Caco-2 (cell line): ENCODE data around the gene ATP10D. TPM values are rescaled to one million over a fixed set of nuclear protein-coding genes. Genes with fewer than 3 reads are reported as not detected.
A peak's percentile ranks its signal among the peaks of the same experiment; 100 is the strongest.

ENCODE experiments used
- BruUV-seq: library from RNA; stranded (reverse); fragments of 400-500 nt; replicated peaks from 2 replicates; lab custom pipeline; 2021; lab: Mats Ljungman, UMichigan
- CTCF ChIA-PET: fragments of 300-600 bp; sonication (Branson Sonifier 250); formaldehyde crosslinking; loops from one replicate; lab custom pipeline; 2022; ENCODE audit warnings: antibody characterized with exemption; lab: Charles Lee
- POLR2A ChIA-PET: fragments of 300-600 bp; sonication (Branson Sonifier 250); formaldehyde crosslinking; loops from one replicate; lab custom pipeline; 2022; ENCODE audit warnings: antibody characterized with exemption; lab: Charles Lee
- DNase-seq, 2 experiments: peaks; one replicate each; pipeline versions ENCODE4 v3.0.0 to v3.0.0-alpha.2; 2020 to 2022
- H3K27me3 ChIP-seq: replicated peaks from 2 replicates; pipeline ENCODE4 v1.6.0; 2011; ENCODE audit warnings: low read length; ENCODE audit not compliant: control insufficient read depth, insufficient read depth
- H3K36me3 ChIP-seq: 2 replicates; pipeline ENCODE4 v1.5.1; 2011; ENCODE audit warnings: low read length; ENCODE audit not compliant: control insufficient read depth, insufficient read depth
- H3K4me1 ChIP-seq: fragments of 250-450 bp; sonication (Bioruptor Pico); 2 replicates; pipeline ENCODE4 v1.5.1; 2020; ENCODE audit warnings: mild to moderate bottlenecking
- H3K4me3 ChIP-seq: 2 replicates; pipeline ENCODE4 v1.5.1; 2011; ENCODE audit warnings: low read depth, mild to moderate bottlenecking, control low read depth, low read length
- H3K9me3 ChIP-seq: fragments of 250-450 bp; sonication (Bioruptor Pico); 2 replicates; pipeline ENCODE4 v1.5.1; 2020; ENCODE audit warnings: mild to moderate bottlenecking, moderate library complexity
- H3K27ac Mint-ChIP-seq: one replicate; pipeline ENCODE4 v1.8.0; 2022; ENCODE audit warnings: mixed read lengths; ENCODE audit not compliant: unreplicated experiment
- H3K27me3 Mint-ChIP-seq: one replicate; pipeline ENCODE4 v1.8.0; 2022; ENCODE audit warnings: mixed read lengths; ENCODE audit not compliant: insufficient read depth, unreplicated experiment
- H3K36me3 Mint-ChIP-seq: one replicate; pipeline ENCODE4 v1.8.0; 2022; ENCODE audit warnings: mild to moderate bottlenecking, mixed read lengths; ENCODE audit not compliant: insufficient read depth, unreplicated experiment
- H3K4me1 Mint-ChIP-seq: one replicate; pipeline ENCODE4 v1.8.0; 2022; ENCODE audit warnings: low read depth, mixed read lengths; ENCODE audit not compliant: unreplicated experiment
- H3K4me3 Mint-ChIP-seq: one replicate; pipeline ENCODE4 v1.8.0; 2022; ENCODE audit warnings: mild to moderate bottlenecking, moderate library complexity, mixed read lengths; ENCODE audit not compliant: unreplicated experiment
- H3K9me3 Mint-ChIP-seq: one replicate; pipeline ENCODE4 v1.8.0; 2022; ENCODE audit warnings: mixed read lengths; ENCODE audit not compliant: unreplicated experiment
- intact Hi-C: fragments of 100-400 bp; cut with micrococcal nuclease; formaldehyde crosslinking; loops from one replicate; pipeline ENCODE4 v1.10.0; 2022; ENCODE audit not compliant: unreplicated experiment
- total RNA-seq: library from RNA; stranded (reverse); gene quantifications from 2 replicates; pipeline ENCODE4 v1.2.3, GENCODE V29; 2022
- TF ChIP-seq, protein P1 (sequence below), 2 experiments: fragments of 200-600 bp in 1 of 2; IDR thresholded peaks; 1 replicate in 1 of 2; 2 replicates in 1 of 2; pipeline versions ENCODE4 v1.5.1 to v1.8.0; 2011 to 2022; ENCODE audit warnings: antibody characterized with exemption in 1 of 2, control low read depth in 1 of 2, inconsistent platforms in 1 of 2, low read depth in 1 of 2, low read length in 1 of 2, mild to moderate bottlenecking in 1 of 2, moderate library complexity in 1 of 2; ENCODE audit not compliant: insufficient read depth in 1 of 2, severe bottlenecking in 1 of 2, unreplicated experiment in 1 of 2

Gene ATP10D
- total RNA-seq, 1 experiment from 2014 or later = 44.5 TPM

DNA sequence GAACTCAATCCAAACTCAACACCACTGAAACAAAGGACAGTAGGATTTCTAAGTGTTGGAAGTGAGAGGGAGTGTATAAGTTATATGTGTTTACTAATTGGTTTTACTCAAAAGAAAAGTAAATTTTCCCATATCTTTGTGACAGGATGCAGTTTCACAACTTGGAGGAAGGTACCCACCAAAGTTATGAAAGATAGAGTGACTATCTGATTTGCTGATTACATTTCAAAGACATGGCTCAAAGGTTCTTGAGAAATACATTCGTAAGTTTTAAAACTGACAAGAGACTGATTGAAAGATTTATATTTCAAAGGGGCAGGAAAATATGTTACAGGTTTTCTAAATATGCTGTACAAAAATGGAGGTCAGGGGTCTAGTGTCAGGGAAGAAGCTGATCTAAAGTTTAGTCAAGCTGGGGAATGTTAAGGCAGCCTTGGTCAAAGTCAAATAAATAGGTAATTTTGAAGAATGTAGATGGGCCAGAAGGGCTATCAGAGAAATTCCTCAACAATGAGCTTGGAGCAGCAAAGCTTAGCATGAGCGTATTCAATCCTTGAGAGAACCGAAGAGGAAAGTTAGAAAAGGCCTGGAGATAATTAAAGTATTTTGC lies 11.8 kb upstream of the ATP10D start:
- Histone ChIP-seq H3K4me3 (no peak overlapping the region), H3K4me1 (peaks cover 66% of the 10 kb centered on the region), H3K27me3 (no peaks in the 10 kb centered on the region), H3K9me3 (no peaks in the 10 kb centered on the region; the same call in 1 of the 2 replicates), H3K36me3 (no peaks in the 10 kb centered on the region)
- ChIA-PET POLR2A (interaction anchor here (1.1 to 2.1 kb wide), 2 partner anchors 10 to 11 kb away, joined by 9 to 11 read pairs; partner anchors contain the start of genes ATP10D and COMMD8), CTCF (interaction anchor here (0.5 to 4.1 kb wide), 4 partner anchors 10 to 237 kb away, joined by 3 to 23 read pairs (median 4); partner anchors contain the start of genes ATP10D and COMMD8)
- TF ChIP-seq, protein P1, sequence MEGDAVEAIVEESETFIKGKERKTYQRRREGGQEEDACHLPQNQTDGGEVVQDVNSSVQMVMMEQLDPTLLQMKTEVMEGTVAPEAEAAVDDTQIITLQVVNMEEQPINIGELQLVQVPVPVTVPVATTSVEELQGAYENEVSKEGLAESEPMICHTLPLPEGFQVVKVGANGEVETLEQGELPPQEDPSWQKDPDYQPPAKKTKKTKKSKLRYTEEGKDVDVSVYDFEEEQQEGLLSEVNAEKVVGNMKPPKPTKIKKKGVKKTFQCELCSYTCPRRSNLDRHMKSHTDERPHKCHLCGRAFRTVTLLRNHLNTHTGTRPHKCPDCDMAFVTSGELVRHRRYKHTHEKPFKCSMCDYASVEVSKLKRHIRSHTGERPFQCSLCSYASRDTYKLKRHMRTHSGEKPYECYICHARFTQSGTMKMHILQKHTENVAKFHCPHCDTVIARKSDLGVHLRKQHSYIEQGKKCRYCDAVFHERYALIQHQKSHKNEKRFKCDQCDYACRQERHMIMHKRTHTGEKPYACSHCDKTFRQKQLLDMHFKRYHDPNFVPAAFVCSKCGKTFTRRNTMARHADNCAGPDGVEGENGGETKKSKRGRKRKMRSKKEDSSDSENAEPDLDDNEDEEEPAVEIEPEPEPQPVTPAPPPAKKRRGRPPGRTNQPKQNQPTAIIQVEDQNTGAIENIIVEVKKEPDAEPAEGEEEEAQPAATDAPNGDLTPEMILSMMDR (IDR thresholded peaks at IDR 0.05; ENCODE audit: insufficient read depth in 1 of 2, low read depth in 1 of 2, low read length in 1 of 2, severe bottlenecking in 1 of 2, unreplicated experiment in 1 of 2) = no peak
- peak; percentile 40 to 58 for DNase-seq
- BruUV-seq = no TSS peak
- Mint-ChIP-seq H3K27ac (peak overlapping the region; percentile 79), H3K4me1 (peaks cover 26% of the 10 kb centered on the region), H3K36me3 (peaks cover 6% of the 10 kb centered on the region), H3K27me3 (no peaks in the 10 kb centered on the region), H3K9me3 (no peaks in the 10 kb centered on the region), H3K4me3 (peak overlapping the region; percentile 33)
- intact Hi-C loops = loop anchor here (1.0 kb wide), 2 partner anchors 12 to 58 kb away; partner anchors contain the start of gene ATP10D

DNA sequence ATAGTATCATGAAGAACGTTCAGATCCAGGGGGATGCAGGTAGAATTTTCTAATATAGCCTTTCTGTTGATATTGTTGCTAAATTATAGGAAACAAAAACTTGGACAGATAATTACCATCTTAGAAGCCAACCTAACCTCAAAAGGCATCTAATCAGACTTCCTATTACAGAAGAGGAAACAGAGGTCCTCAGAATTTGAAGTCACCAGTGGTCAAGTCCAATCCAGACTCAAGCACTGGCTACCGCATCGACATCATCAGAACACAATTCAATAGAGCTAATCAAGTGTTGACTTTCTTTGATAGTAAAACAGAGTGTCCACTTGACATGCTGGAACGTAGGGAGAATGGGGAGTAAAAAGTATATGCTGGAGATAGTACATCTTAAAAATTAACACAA lies 10.3 kb upstream of the ATP10D start:
- Histone ChIP-seq H3K9me3 (no peaks in the 10 kb centered on the region; the same call in 1 of the 2 replicates), H3K4me1 (peaks cover 50% of the 10 kb centered on the region), H3K36me3 (no peaks in the 10 kb centered on the region), H3K27me3 (no peaks in the 10 kb centered on the region), H3K4me3 (no peak overlapping the region)
- BruUV-seq = no TSS peak
- POLR2A ChIA-PET = no interaction called here
- Mint-ChIP-seq H3K27ac (no peak overlapping the region), H3K4me1 (peaks cover 27% of the 10 kb centered on the region), H3K27me3 (no peaks in the 10 kb centered on the region), H3K4me3 (no peak overlapping the region), H3K36me3 (peaks cover 6% of the 10 kb centered on the region), H3K9me3 (no peaks in the 10 kb centered on the region)
- DNase-seq = no peak
- CTCF ChIA-PET = no interaction called here
- intact Hi-C loops = no loop called here
- TF ChIP-seq, protein P1 (IDR thresholded peaks at IDR 0.05; ENCODE audit: insufficient read depth in 1 of 2, low read depth in 1 of 2, low read length in 1 of 2, severe bottlenecking in 1 of 2, unreplicated experiment in 1 of 2) = no peak

DNA sequence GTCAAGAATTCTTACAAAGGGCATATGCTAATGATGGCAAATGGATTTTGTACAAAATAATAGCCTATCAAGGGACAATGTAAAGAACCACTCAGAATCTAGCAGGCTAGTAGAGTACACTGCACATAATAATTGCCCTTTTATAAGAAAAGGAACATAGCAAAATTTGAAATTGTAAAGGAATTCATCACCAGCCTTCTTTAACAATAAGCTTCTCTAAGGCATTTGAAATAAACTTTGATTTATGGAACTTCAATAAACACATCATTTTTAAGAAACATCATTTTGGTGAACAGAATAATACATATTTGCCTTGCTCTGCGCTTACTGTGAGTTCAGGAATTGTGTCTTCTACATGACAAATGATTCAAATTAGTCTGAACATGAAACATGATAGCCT lies 9.7 kb upstream of the ATP10D start:
- intact Hi-C loops = no loop called here
- Mint-ChIP-seq H3K4me1 (peaks cover 27% of the 10 kb centered on the region), H3K9me3 (no peaks in the 10 kb centered on the region), H3K27ac (no peak overlapping the region), H3K36me3 (peaks cover 6% of the 10 kb centered on the region), H3K4me3 (no peak overlapping the region), H3K27me3 (no peaks in the 10 kb centered on the region)
- ChIA-PET POLR2A (no interaction called here), CTCF (interaction anchor here (0.7 kb wide), 1 partner anchor 9 kb away, joined by 3 read pairs; the partner anchor contains the start of gene ATP10D)
- no peak for DNase-seq
- BruUV-seq = no TSS peak
- Histone ChIP-seq H3K4me3 (no peak overlapping the region), H3K9me3 (no peaks in the 10 kb centered on the region; the same call in 1 of the 2 replicates), H3K4me1 (peaks cover 44% of the 10 kb centered on the region), H3K36me3 (no peaks in the 10 kb centered on the region), H3K27me3 (no peaks in the 10 kb centered on the region)
- TF ChIP-seq, protein P1 (IDR thresholded peaks at IDR 0.05; ENCODE audit: insufficient read depth in 1 of 2, low read depth in 1 of 2, low read length in 1 of 2, severe bottlenecking in 1 of 2, unreplicated experiment in 1 of 2) = no peak
